Activated naive CD4-positive, alpha-beta T cell treated with anti-CD3 and anti-CD28 coated beads, Interleukin-2, amount 50 U/mL, for 24 hours (primary cell): ENCODE measurements around the gene PIM2.
"Not testable (repeated sequence)": the region's sequence is repeated elsewhere in the genome, so short reads cannot be mapped to it uniquely, and the experiment has no call there.

ENCODE experiments used
- H3K27ac Mint-ChIP-seq: one replicate; pipeline ENCODE4 v1.8.0; 2021; ENCODE audit warnings: mild to moderate bottlenecking, mixed read lengths
- H3K27me3 Mint-ChIP-seq: one replicate; pipeline ENCODE4 v1.8.0; 2021; ENCODE audit warnings: mixed read lengths
- H3K36me3 Mint-ChIP-seq: one replicate; pipeline ENCODE4 v1.8.0; 2021; ENCODE audit warnings: mixed read lengths
- H3K4me1 Mint-ChIP-seq: one replicate; pipeline ENCODE4 v1.8.0; 2021; ENCODE audit warnings: mixed read lengths
- H3K4me3 Mint-ChIP-seq: one replicate; pipeline ENCODE4 v1.8.0; 2021; ENCODE audit warnings: mild to moderate bottlenecking, mixed read lengths
- H3K9me3 Mint-ChIP-seq: one replicate; pipeline ENCODE4 v1.8.0; 2021; ENCODE audit warnings: mixed read lengths

The PIM2 gene

GRCh38 chrX:48872017-48872416 is 46.8 kb downstream of the PIM2 start:
- H3K4me1 Mint-ChIP-seq, H3K27me3 Mint-ChIP-seq, H3K4me3 Mint-ChIP-seq, H3K36me3 Mint-ChIP-seq, H3K9me3 Mint-ChIP-seq, H3K27ac Mint-ChIP-seq: not testable (repeated sequence)

- Mint-ChIP-seq H3K36me3 (no peaks in the 10 kb centered on the region), H3K27ac (no peak overlapping the region), H3K27me3 (no peaks in the 10 kb centered on the region), H3K4me1 (no peaks in the 10 kb centered on the region), H3K9me3 (no peaks in the 10 kb centered on the region), H3K4me3 (no peak overlapping the region)
Observed at GRCh38 chrX:48864210-48864609, 54.6 kb downstream of the PIM2 start.
